Ishikawa (cell line): ENCODE results near the gene MRO.

Source experiments
- EGR1 ChIP-seq: IDR thresholded peaks from 2 replicates; pipeline ENCODE4 v1.6.1; 2012
- EP300 ChIP-seq: IDR thresholded peaks from 2 replicates; pipeline ENCODE4 v1.6.1; 2012; ENCODE audit warnings: borderline replicate concordance
- FOXM1 ChIP-seq: IDR thresholded peaks from 2 replicates; pipeline ENCODE4 v1.6.1; 2012; ENCODE audit warnings: low read depth, borderline replicate concordance
- MAX ChIP-seq: IDR thresholded peaks from 2 replicates; pipeline ENCODE4 v1.6.1; 2012
- RAD21 ChIP-seq: IDR thresholded peaks from 2 replicates; pipeline ENCODE4 v1.6.1; 2012; ENCODE audit warnings: low read depth
- TAF1 ChIP-seq: IDR thresholded peaks from 2 replicates; pipeline ENCODE4 v1.6.1; 2012; ENCODE audit warnings: low read depth, mild to moderate bottlenecking
- TEAD4 ChIP-seq: IDR thresholded peaks from 2 replicates; pipeline ENCODE4 v1.6.1; 2012
- USF1 ChIP-seq: IDR thresholded peaks from 2 replicates; pipeline ENCODE4 v1.6.1; 2012
- YY1 ChIP-seq: IDR thresholded peaks from 2 replicates; pipeline ENCODE4 v1.6.1; 2012; ENCODE audit warnings: low read depth
- ZBTB7A ChIP-seq: IDR thresholded peaks from 2 replicates; pipeline ENCODE4 v1.6.1; 2012; ENCODE audit warnings: low read depth

- TF ChIP-seq USF1 (no peak), TEAD4 (no peak), MAX (no peak), EP300 (no peak), FOXM1 (no peak), EGR1 (no peak), ZBTB7A (no peak), YY1 (no peak), RAD21 (no peak), TAF1 (no peak)
Measured at GRCh38 chr18:50783553-50783952, 36.3 kb downstream of the MRO start.
